HEK293T (cell line): ENCODE measurements around the gene AGMO.

Experiments used
- ARNT ChIP-seq: fragments of 450-650 bp; IDR thresholded peaks from 2 replicates; pipeline ENCODE4 v1.6.1; 2017; ENCODE audit warnings: mild to moderate bottlenecking
- SUZ12 ChIP-seq: fragments of 450-650 bp; IDR thresholded peaks from 2 replicates; pipeline ENCODE4 v1.6.1; 2016; ENCODE audit warnings: mild to moderate bottlenecking

DNA sequence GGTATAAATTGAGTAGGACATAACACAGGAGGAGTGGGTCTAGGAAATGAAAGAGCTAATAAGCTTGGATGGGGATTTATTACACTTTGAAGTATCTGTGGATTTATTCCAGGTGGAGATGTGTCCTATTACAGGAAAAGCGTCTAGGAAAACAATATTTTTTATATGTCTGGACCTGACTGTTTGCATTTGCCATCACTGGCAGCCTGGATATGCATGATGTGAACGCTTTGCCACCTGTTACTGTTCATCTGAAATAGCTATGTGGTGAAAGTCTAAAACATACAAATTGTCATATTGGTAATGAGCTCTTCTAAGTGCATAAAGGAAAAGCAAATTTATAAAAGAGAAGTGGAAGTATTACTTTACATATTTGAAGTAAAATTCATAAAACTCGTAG lies 31.6 kb upstream of the AGMO start:
- TF ChIP-seq ARNT: no peak
- TF ChIP-seq SUZ12: no peak
